ENCODE measurements around the gene SESN1. TPM values are rescaled to one million over a fixed set of nuclear protein-coding genes. Genes with fewer than 3 reads are reported as not detected.
"Not testable (repeated sequence)": the region's sequence is repeated elsewhere in the genome, so short reads cannot be mapped to it uniquely, and the experiment has no call there.

The SESN1 gene
- total RNA-seq, 1 donor from 2014 or later = 64.1 TPM

GRCh38 chr6:109097661-109098060 is 3.0 kb upstream of the SESN1 start:
- ATAC-seq (ENCODE audit: poor library complexity) = no peak
- intact Hi-C loops (cut with DNase I) = no loop called here
- DNase-seq = no peak

GRCh38 chr6:109096208-109096607 is 1.6 kb upstream of the SESN1 start:
- intact Hi-C loops (cut with DNase I) = no loop called here
- no peak for ATAC-seq (ENCODE audit: poor library complexity)
- no peak for DNase-seq

GRCh38 chr6:109095835-109096084 is 1.1 kb upstream of the SESN1 start:
- ATAC-seq (ENCODE audit: poor library complexity) (no peak), DNase-seq (no peak)
- intact Hi-C loops (cut with DNase I) = loop anchor here (2.0 kb wide), 1 partner anchor 287 kb away; the partner anchor contains the start of gene CD164

GRCh38 chr6:109095036-109095834 is 589 bp upstream of the SESN1 start, which contains the start of gene CEP57L1:
TSS of gene CEP57L1 (plus strand) at chr6:109095507. CDS start at chr6:109145222, 49,715 bp downstream.
- peak; percentile 99 for DNase-seq
- intact Hi-C loops (cut with DNase I) = loop anchor here (2.0 kb wide), 1 partner anchor 288 kb away; the partner anchor contains the start of gene CD164
- peak; percentile 88 for ATAC-seq (ENCODE audit: poor library complexity)

- no peak for ATAC-seq (ENCODE audit: poor library complexity)
- no peak for DNase-seq
- intact Hi-C loops (cut with DNase I) = loop anchor here (2.0 kb wide), 1 partner anchor 289 kb away; the partner anchor contains the start of gene CD164
These were observed 772 bp downstream of the SESN1 start for GRCh38 chr6:109093732-109094415.

GRCh38 chr6:109092074-109092473 is 2.6 kb downstream of the SESN1 start:
- no peak for DNase-seq
- no peak for ATAC-seq (ENCODE audit: poor library complexity)
- intact Hi-C loops (cut with DNase I) = no loop called here

- ATAC-seq (ENCODE audit: poor library complexity) (no peak), DNase-seq (no peak)
- intact Hi-C loops (cut with DNase I) = no loop called here
These were observed 3.2 kb downstream of the SESN1 start for GRCh38 chr6:109091314-109092024.

- no peak for DNase-seq
- no peak for ATAC-seq (ENCODE audit: poor library complexity)
- intact Hi-C loops (cut with DNase I) = no loop called here
These were observed 5.7 kb downstream of the SESN1 start for GRCh38 chr6:109088995-109089394.

GRCh38 chr6:109087661-109088264 is 6.9 kb downstream of the SESN1 start:
- intact Hi-C loops (cut with DNase I) = no loop called here
- DNase-seq (no peak), ATAC-seq (ENCODE audit: poor library complexity) (no peak)

GRCh38 chr6:109084146-109084545 is 10.5 kb downstream of the SESN1 start:
- intact Hi-C loops (cut with DNase I); ATAC-seq (ENCODE audit: poor library complexity): not testable (repeated sequence)
- DNase-seq = peak; percentile 49

- peak; percentile 59 for ATAC-seq (ENCODE audit: poor library complexity)
- DNase-seq = no peak
- intact Hi-C loops (cut with DNase I) = no loop called here
These were observed 11.0 kb downstream of the SESN1 start for GRCh38 chr6:109083657-109084056.

GRCh38 chr6:109082188-109082577 is 12.5 kb downstream of the SESN1 start:
- DNase-seq = no peak
- intact Hi-C loops (cut with DNase I) = no loop called here
- ATAC-seq (ENCODE audit: poor library complexity) = no peak

GRCh38 chr6:109081516-109082187 is 13.0 kb downstream of the SESN1 start:
- DNase-seq (no peak), ATAC-seq (ENCODE audit: poor library complexity) (no peak)
- intact Hi-C loops (cut with DNase I) = no loop called here

- intact Hi-C loops (cut with DNase I) = no loop called here
- no peak for ATAC-seq (ENCODE audit: poor library complexity)
These were observed 13.6 kb downstream of the SESN1 start for GRCh38 chr6:109081026-109081425.

GRCh38 chr6:109079981-109080380 is 14.7 kb downstream of the SESN1 start:
- intact Hi-C loops (cut with DNase I) = no loop called here
- ATAC-seq (ENCODE audit: poor library complexity) = peak; percentile 89
- DNase-seq = peak; percentile 48

More at GRCh38 chr6:109081026-109081425, 13.6 kb downstream of the SESN1 start:
- no peak for DNase-seq

GRCh38 chr6:109076377-109076776 is 18.3 kb downstream of the SESN1 start:
- intact Hi-C loops (cut with DNase I) = no loop called here
- ATAC-seq (ENCODE audit: poor library complexity) = no peak
- no peak for DNase-seq

GRCh38 chr6:109075934-109076333 is 18.7 kb downstream of the SESN1 start:
- no peak for ATAC-seq (ENCODE audit: poor library complexity)
- no peak for DNase-seq
- intact Hi-C loops (cut with DNase I) = no loop called here

- intact Hi-C loops (cut with DNase I) = loop anchor here (5.0 kb wide), 4 partner anchors 182 to 532 kb away; partner anchors contain the start of gene ARMC2
- no peak for ATAC-seq (ENCODE audit: poor library complexity)
- DNase-seq = no peak
These were observed 20.6 kb downstream of the SESN1 start for GRCh38 chr6:109074133-109074415.

All from Right ventricle myocardium superior (tissue), 1 donor.